ENCODE measurements around the gene TPSG1.

TPSG1 gene

DNA sequence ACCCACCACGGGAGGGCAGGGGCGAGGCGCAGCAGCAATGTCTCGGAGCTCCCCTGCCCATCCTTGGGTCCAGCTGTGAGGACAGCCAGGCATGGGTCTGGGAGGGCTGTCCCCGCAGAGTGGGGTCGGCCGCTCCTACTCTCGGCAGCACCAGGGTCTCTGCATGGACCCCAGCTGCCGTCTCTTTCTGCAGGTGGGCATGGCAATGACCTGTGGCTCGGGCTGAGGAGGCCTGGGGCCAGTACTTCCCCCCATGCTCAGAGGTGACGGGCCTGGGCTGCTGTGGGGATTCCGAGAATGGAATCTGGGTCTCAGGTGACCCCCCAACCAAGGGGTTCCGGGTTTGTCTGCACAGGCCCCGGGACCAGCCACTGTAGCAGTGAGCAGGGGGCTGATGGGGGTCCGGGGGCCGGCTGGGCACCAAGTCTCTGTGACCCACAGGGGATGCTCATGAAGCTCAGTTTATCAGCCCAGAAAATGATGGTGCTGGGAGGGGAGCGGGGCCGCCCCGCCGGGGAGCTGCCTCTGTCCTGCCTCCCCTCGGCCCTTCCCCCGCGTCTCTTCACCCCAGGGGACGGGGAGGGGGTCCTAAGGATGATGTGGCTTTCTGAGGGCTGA, 48.7 kb downstream of the TPSG1 start:
- no peak for DNase-seq (ENCODE audit: low read depth)

- DNase-seq (ENCODE audit: low read depth), result no peak
Measured at GRCh38 chr16:1175566-1176279, 49.3 kb downstream of the TPSG1 start.

DNA sequence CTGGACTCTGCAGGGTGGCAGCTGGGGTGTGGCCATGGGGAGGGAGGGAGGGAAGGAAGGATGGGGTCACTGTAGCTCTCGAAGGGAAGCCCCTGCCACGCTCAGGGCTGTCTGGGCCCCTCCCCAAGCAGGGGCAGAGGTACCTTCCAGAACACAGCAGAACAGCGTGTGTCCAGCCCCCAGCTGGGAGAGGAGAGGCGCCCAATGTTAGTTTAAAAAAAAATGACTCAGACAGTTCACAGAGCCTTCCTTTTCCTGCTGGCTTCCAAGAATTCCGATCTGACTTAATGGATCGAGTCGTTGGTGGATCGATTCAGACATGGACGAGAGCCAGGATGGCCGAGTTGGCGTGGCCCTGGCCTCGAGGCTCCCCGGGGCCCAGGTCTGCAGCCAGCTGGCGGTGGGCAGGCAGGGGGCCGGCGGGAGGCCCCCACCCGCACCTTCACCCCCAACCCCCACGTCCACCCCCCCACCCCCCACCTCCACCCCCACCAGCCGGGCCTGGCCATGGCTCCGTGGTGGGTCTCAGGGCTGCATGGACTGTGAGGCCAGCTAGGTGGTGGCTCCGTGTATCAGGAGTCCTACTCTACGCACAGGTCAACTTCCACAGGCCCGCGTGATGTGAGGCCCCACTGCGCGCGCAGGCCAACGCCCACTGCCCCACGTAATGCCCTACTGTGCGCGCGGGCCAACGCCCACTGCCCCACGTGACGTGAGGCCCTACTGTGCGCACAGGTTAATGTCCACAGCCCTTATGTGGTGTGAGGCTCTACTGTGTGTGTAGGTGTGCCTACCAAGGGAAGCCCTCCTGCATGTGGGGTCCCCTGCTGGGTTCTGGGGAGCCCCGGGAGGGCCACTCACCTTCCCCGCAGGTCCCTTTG, 50.4 kb downstream of the TPSG1 start:
- no peak for DNase-seq (ENCODE audit: low read depth)

DNA sequence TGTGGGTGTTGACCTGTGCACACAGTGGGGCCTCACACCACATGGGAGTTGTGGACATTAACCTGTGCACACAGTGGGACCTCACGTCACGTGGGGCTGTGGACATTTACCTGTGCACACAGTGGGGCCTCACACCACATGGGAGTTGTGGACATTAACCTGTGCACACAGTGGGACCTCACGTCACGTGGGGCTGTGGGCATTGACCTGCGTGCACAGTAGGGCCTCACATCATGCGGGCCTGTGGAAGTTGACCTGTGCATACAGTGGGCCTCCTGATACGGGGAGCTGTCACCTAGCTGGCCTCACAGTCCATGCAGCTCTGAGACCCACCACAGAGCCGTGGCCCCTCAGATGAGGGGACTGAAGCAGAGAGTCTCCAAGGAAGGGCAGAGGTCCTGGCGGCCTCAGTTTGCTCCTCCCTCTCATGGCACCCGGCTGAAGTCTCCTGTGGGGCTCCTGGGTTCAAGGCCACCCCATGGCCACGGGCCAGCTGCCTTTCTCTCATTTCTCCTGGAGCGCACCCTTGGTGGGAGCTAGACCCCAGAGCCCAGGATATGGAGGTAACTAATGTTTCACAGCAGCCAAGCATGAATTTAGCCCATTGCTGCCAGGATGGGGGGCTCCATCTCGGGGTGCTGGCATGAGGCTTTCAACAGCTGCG, 51.1 kb downstream of the TPSG1 start:
- DNase-seq (ENCODE audit: low read depth), result no peak

- DNase-seq (ENCODE audit: low read depth), result no peak
Measured at GRCh38 chr16:1172651-1173050, 52.4 kb downstream of the TPSG1 start.

DNA sequence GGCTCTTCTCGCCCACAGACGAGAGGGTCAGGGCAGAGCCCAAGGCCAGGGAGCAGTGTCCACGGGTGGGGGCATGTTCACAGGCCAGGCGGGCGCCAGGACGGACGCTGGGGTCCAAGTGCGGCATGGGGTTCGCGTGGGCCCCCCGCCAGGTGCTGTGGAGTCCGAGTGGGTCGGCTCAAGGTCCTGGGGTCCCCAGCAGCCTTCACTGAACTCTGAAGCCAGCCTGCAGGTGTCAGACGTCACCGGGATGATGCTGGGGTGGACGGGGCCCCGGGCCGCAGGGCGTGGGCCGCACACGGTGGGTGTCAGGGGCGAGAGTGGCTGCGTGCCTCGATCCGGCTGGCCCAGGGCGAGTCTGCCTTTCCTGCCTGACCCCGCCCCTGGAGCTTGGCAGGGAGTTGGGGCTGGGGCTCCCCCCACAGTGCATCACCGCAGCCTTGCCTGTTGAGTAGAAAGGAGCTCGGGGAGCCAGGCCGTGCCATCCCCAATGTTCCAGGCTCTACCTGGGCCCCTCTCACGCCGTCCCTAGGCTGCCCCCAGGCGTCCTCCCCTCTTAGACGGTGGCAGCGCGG, 53.1 kb downstream of the TPSG1 start:
- no peak for DNase-seq (ENCODE audit: low read depth)
